Measurements from ENCODE around the gene TAS2R9. TPM values are rescaled to one million over a fixed set of nuclear protein-coding genes. Genes with fewer than 3 reads are reported as not detected.

Gene TAS2R9
- total RNA-seq, 1 experiment from 2014 or later, result not detected

DNA sequence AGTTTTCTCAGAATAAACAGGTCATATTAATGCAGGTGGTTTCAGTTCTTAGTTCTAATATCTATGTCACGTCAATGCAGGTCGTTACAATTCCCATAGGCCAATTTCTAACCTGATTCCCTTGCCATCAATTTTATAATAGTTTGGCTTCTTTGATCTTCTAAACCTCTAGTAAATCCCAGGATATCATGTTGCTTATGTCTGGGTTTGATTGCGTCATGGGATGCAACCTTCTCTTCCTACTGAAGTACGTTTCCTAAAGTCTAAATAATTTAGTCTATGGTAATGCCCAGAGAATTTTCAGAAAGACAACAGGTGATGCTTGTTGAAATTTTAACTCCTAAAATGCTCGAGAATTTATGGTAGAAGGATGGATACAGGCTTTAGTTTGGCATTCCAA is 26.7 kb downstream of the TAS2R9 start:
- Mint-ChIP-seq H3K4me3 (no peak overlapping the region), H3K27ac (no peak overlapping the region), H3K9me3 (no peaks in the 10 kb centered on the region), H3K36me3 (ENCODE audit: insufficient read depth in 1 of 3, low read depth in 3 of 3) (no peaks in the 10 kb centered on the region), H3K27me3 (ENCODE audit: low read depth) (no peaks in the 10 kb centered on the region), H3K4me1 (peaks cover 4% of the 10 kb centered on the region in 2 experiments; a peak in 3 of 4 replicates)
- Histone ChIP-seq H4K91ac (ENCODE audit: insufficient read length, low read depth, low read length) (no peak overlapping the region), H3K4me1 (ENCODE audit: insufficient read depth, low read length) (no peaks in the 10 kb centered on the region), H4K8ac (replicated peaks; ENCODE audit: insufficient read length, low read depth, low read length) (no peak overlapping the region), H3K23me2 (ENCODE audit: insufficient read length, low read depth, low read length, poor library complexity, severe bottlenecking) (no peaks in the 10 kb centered on the region), H3K4ac (ENCODE audit: low read depth, low read length) (no peak overlapping the region), H3K79me2 (ENCODE audit: insufficient read depth, low read length) (no peaks in the 10 kb centered on the region), H3K9ac (ENCODE audit: extremely low read depth, insufficient read length, low read length) (no peak overlapping the region), H3K23ac (ENCODE audit: insufficient read length, low read depth, low read length) (no peak overlapping the region), H3K56ac (ENCODE audit: insufficient read length, low read depth, low read length) (no peak overlapping the region), H2BK5ac (ENCODE audit: insufficient read length, low read length) (no peak overlapping the region), H2AFZ (ENCODE audit: low read length) (no peak overlapping the region), H2BK12ac (ENCODE audit: insufficient read length, low read depth, low read length) (no peak overlapping the region), H4K20me1 (ENCODE audit: control insufficient read depth, insufficient read depth, insufficient read length) (no peaks in the 10 kb centered on the region), H3K14ac (ENCODE audit: insufficient read depth, low read length) (no peak overlapping the region), H2AK5ac (ENCODE audit: insufficient read length, low read length) (no peak overlapping the region), H3T11ph (ENCODE audit: low read length) (no peak overlapping the region), H3K9me3 (ENCODE audit: control insufficient read depth, low read depth, low read length) (no peaks in the 10 kb centered on the region), H2BK15ac (ENCODE audit: low read depth, low read length) (no peak overlapping the region), H3K79me1 (ENCODE audit: insufficient read depth, low read depth, low read length, poor library complexity, severe bottlenecking) (no peaks in the 10 kb centered on the region), H3K27ac (ENCODE audit: insufficient read length, low read depth, low read length) (no peak overlapping the region), H2BK20ac (ENCODE audit: low read depth, low read length, poor library complexity, severe bottlenecking) (no peak overlapping the region), H3K18ac (ENCODE audit: insufficient read length, low read depth, low read length) (no peak overlapping the region), H2BK120ac (ENCODE audit: low read depth, low read length, poor library complexity, severe bottlenecking) (no peak overlapping the region), H3K4me2 (ENCODE audit: insufficient read depth, insufficient read length, low read length) (no peak overlapping the region), H3K27me3 (ENCODE audit: insufficient read depth, low read length) (no peaks in the 10 kb centered on the region), H4K5ac (ENCODE audit: insufficient read length, low read depth, low read length) (no peak overlapping the region)
- TF ChIP-seq, protein P1, sequence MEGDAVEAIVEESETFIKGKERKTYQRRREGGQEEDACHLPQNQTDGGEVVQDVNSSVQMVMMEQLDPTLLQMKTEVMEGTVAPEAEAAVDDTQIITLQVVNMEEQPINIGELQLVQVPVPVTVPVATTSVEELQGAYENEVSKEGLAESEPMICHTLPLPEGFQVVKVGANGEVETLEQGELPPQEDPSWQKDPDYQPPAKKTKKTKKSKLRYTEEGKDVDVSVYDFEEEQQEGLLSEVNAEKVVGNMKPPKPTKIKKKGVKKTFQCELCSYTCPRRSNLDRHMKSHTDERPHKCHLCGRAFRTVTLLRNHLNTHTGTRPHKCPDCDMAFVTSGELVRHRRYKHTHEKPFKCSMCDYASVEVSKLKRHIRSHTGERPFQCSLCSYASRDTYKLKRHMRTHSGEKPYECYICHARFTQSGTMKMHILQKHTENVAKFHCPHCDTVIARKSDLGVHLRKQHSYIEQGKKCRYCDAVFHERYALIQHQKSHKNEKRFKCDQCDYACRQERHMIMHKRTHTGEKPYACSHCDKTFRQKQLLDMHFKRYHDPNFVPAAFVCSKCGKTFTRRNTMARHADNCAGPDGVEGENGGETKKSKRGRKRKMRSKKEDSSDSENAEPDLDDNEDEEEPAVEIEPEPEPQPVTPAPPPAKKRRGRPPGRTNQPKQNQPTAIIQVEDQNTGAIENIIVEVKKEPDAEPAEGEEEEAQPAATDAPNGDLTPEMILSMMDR (conservative IDR thresholded peaks at IDR 0.05), result no peak
- no peak for DNase-seq
- WGBS (ENCODE audit: extremely low coverage, insufficient read length, low lambda C conversion rate), result no CpG with 5 or more reads among the region's 5 CpGs

All from H9 (cell line).